Type B pancreatic cell (in vitro differentiated cells): Measurements from ENCODE around the gene IQGAP3. TPM values are rescaled to one million over a fixed set of nuclear protein-coding genes. Genes with fewer than 3 reads are reported as not detected.

Experiments
- DNase-seq: peaks from one replicate; pipeline ENCODE4 v3.0.0; 2021; ENCODE audit warnings: mixed read lengths; ENCODE audit not compliant: unreplicated experiment; ENCODE audit errors: extremely low spot score
- H3K27ac Mint-ChIP-seq: 2 replicates; pipeline ENCODE4 v1.8.0; 2021; ENCODE audit warnings: mild to moderate bottlenecking, mixed read lengths
- H3K27me3 Mint-ChIP-seq: 2 replicates; pipeline ENCODE4 v1.8.0; 2021; ENCODE audit warnings: mixed read lengths
- H3K36me3 Mint-ChIP-seq: 2 replicates; pipeline ENCODE4 v1.8.0; 2021; ENCODE audit warnings: mixed read lengths
- H3K4me1 Mint-ChIP-seq: one replicate; pipeline ENCODE4 v1.8.0; 2021; ENCODE audit warnings: mixed read lengths; ENCODE audit not compliant: unreplicated experiment
- H3K4me3 Mint-ChIP-seq: 2 replicates; pipeline ENCODE4 v1.8.0; 2021; ENCODE audit warnings: mild to moderate bottlenecking, mixed read lengths
- H3K9me3 Mint-ChIP-seq: 2 replicates; pipeline ENCODE4 v1.8.0; 2021; ENCODE audit warnings: mixed read lengths
- CTCF ChIP-seq: fragments of 200-600 bp; sonication (generic); conservative IDR thresholded peaks from 2 replicates; pipeline ENCODE4 v1.5.0; 2021; ENCODE audit warnings: antibody characterized with exemption, mild to moderate bottlenecking
- total RNA-seq: library from RNA; stranded (reverse); gene quantifications from 2 replicates; pipeline ENCODE4 v1.2.1, GENCODE V29; 2021; ENCODE audit warnings: low replicate concordance

IQGAP3 gene
- total RNA-seq, 1 donor from 2014 or later, result 35.3 TPM

GRCh38 chr1:156583821-156584622, 11.7 kb upstream of the IQGAP3 start:
- H3K27ac Mint-ChIP-seq, result peak overlapping the region; percentile 29
- H3K4me1 Mint-ChIP-seq, result peaks cover 4% of the 10 kb centered on the region
- no peaks in the 10 kb centered on the region for H3K36me3 Mint-ChIP-seq
- TF ChIP-seq CTCF, result peak; percentile 92
- DNase-seq, result no peak
- no peak overlapping the region for H3K4me3 Mint-ChIP-seq
- peaks cover 14% of the 10 kb centered on the region for H3K27me3 Mint-ChIP-seq
- no peaks in the 10 kb centered on the region for H3K9me3 Mint-ChIP-seq

GRCh38 chr1:156582388-156583017, 10.1 kb upstream of the IQGAP3 start:
- Mint-ChIP-seq H3K4me3 (no peak overlapping the region), H3K27ac (no peak overlapping the region)

GRCh38 chr1:156581661-156582387, 9.5 kb upstream of the IQGAP3 start:
- TF ChIP-seq CTCF, result no peak
- Mint-ChIP-seq H3K27ac (no peak overlapping the region), H3K36me3 (no peaks in the 10 kb centered on the region), H3K4me1 (peaks cover 13% of the 10 kb centered on the region), H3K4me3 (no peak overlapping the region), H3K27me3 (peaks cover 14% of the 10 kb centered on the region), H3K9me3 (no peaks in the 10 kb centered on the region)
- no peak for DNase-seq

More at GRCh38 chr1:156582388-156583017, 10.1 kb upstream of the IQGAP3 start:
- DNase-seq, result no peak
- Mint-ChIP-seq H3K9me3 (no peaks in the 10 kb centered on the region), H3K36me3 (no peaks in the 10 kb centered on the region), H3K27me3 (peaks cover 14% of the 10 kb centered on the region), H3K4me1 (peaks cover 11% of the 10 kb centered on the region)
- no peak for TF ChIP-seq CTCF

GRCh38 chr1:156579472-156579871, 7.1 kb upstream of the IQGAP3 start, which contains the start of gene TTC24:
Gene TTC24, plus strand, starts transcription at chr1:156579723. Its CDS starts 1,642 bp downstream, at chr1:156581365.
- no peak for DNase-seq
- no peak within 1 kb of the TSS for H3K27ac Mint-ChIP-seq
- peaks cover 16% of the 10 kb centered on the region for H3K27me3 Mint-ChIP-seq
- H3K36me3 Mint-ChIP-seq, result no peaks in the 10 kb centered on the region
- H3K4me1 Mint-ChIP-seq, result peaks cover 13% of the 10 kb centered on the region
- no peak for TF ChIP-seq CTCF
- H3K9me3 Mint-ChIP-seq, result no peaks in the 10 kb centered on the region
- no peak within 1 kb of the TSS for H3K4me3 Mint-ChIP-seq

GRCh38 chr1:156578055-156578454, 5.7 kb upstream of the IQGAP3 start:
- H3K36me3 Mint-ChIP-seq, result no peaks in the 10 kb centered on the region
- no peak for DNase-seq
- peaks cover 9% of the 10 kb centered on the region for H3K4me1 Mint-ChIP-seq

More at GRCh38 chr1:156578055-156578454, 5.7 kb upstream of the IQGAP3 start:
- Mint-ChIP-seq H3K27me3 (peaks cover 18% of the 10 kb centered on the region), H3K4me3 (peak overlapping the region; percentile 20), H3K27ac (peak overlapping the region; percentile 42), H3K9me3 (no peaks in the 10 kb centered on the region)
- no peak for TF ChIP-seq CTCF
